GM21367 (cell line): ENCODE measurements around the gene CFAP92.

Source experiments
- ATAC-seq: cut with Tn5 transposase; IDR thresholded peaks from one replicate; pipeline ENCODE4 v1.9.1; 2021; ENCODE audit not compliant: unreplicated experiment

CFAP92 gene

DNA sequence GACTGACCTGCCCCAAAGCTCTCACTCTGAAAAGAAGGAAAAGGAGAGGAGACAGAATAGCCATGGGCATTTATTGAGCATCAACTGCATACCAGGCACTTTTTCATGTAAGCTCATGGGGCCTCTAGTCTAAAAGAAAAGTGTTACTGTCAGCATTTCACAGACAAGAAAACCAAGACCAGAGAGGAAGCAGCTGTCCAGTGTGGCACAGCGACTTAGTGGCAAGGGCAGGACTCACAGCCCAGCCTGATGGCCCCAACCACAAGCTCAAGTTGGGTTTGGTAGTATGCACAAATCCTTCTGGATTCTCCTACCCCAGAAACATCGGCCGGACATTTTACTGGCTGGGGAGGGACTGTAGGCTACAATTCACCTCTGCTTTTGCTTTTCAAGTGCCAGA lies 13.0 kb upstream of the CFAP92 start:
- ATAC-seq: no peak

DNA sequence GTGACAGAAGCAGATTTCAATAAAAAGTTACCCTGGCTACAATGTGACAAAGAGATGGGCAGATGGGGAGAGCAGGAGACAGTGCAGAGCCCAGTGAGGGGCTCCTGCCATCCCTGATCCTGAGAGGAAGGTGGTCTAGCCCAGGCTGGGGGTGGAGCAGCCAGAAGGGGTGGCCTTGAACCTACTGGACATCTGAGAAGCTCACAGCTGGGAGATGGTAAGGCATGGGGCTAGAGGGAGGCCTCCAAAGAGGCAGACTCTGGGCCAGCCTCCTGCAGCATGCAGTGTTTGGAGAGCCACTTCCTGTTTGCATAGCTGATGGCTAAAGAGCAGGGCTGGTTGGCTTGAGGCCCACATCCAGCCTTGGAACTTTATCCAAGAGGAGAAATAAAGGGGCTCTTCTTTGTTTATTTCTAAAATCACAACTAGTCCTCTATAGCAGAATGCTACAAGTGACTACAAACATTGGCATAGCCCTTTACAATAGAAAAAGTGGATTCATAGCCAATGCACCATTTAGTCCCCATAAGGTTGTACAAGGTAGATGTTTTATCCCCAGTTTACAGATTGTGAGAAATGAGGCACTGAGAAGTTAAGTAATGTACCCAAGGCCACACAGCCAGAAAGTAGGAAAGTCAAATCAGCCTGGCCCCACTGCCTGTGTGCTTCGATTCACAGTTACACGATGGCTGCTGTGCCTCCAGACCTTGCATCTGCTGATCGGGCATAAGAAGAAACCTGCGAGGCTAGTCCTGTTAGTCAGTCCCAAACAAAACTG lies 11.8 kb upstream of the CFAP92 start:
- no peak for ATAC-seq

GRCh38 chr3:129004639-129005295 lies 10.9 kb upstream of the CFAP92 start:
- ATAC-seq: no peak

DNA sequence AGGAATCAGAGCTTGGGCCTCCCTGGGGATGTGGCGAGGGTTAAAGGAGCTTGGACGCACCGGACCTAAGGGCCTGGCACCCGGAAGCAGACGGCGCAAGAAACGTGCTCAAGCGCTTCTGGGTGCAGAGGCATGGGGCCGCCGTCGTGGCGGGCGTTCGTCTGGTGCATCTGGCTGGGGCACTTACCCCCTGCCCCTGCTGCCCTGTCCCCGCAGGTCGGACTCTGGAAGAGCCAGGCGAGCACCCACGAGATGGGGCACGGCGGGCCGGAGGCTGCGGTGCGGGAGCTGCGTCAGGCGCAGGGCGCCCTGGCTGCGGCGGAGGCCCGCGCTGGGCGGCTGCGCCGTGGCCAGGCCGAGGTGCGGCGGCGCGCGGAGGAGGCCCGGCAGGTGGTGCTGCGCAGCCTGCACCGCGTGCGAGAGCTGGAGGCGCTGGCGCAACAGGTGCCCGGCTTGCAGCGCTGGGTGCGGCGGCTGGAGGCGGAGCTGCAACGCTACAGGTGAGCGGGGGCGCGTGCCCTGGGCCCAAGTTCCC lies 9.8 kb upstream of the CFAP92 start:
- no peak for ATAC-seq

- ATAC-seq: no peak
These were observed 9.0 kb upstream of the CFAP92 start for GRCh38 chr3:129002573-129003569.

- ATAC-seq: no peak
These were observed 8.1 kb upstream of the CFAP92 start for GRCh38 chr3:129001806-129002572.

DNA sequence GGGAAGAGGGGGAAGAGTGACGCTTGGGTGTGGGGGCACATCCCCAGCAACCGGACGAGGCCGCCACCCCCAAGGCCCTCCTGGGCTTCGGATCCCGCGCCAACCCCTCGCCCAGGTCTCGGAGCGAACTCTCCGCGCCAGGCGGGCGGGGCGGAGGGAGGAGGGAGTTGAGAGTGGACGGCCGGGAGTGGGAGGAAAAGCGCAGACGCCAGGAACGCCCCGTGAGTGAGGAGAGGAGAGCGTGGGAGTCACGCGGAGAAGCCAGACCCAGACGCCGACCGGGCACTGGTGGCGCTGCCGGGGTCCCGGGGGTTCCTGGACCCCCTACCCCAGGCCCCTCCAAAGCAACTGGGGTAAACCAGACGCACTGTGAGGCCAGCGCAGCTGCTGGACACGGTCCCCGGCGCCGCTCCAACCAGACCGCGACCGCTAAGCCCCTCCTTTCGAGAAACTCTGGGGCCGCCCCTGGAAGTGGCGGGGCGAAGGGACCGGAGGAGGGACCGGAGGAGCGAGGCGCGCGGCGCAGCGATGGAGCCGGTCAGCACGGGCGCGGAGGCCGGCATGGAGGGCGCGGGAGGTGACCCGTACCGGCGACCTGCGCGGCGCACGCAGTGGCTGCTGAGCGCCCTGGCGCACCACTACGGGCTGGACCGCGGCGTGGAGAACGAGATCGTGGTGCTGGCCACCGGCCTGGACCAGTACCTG lies 7.4 kb upstream of the CFAP92 start, which contains the start of gene EFCC1:
EFCC1 (plus strand) TSS at position 204 of the 705 bp plus-strand sequence; CDS start at position 529, 325 bp downstream.
- no peak for ATAC-seq

DNA sequence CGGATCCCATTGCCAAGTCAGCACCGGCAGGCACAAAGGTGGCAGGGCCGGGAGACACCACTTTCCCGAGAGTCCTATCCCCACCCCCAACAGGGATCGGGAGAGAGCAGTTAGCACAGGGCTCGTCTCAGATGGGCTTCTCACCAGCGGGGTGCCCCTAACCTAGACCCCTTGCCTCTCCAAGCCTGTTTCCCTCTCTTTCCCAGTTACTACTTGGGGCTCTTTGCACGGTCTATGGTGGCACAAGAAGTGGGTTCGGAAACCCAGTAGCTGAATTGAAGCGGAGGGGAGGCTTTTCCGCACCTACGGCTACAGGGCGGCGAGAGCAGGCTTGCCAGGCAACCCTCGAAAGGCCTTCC lies 6.8 kb upstream of the CFAP92 start:
- no peak for ATAC-seq

GRCh38 chr3:128999102-128999501 lies 5.2 kb upstream of the CFAP92 start:
- no peak for ATAC-seq

DNA sequence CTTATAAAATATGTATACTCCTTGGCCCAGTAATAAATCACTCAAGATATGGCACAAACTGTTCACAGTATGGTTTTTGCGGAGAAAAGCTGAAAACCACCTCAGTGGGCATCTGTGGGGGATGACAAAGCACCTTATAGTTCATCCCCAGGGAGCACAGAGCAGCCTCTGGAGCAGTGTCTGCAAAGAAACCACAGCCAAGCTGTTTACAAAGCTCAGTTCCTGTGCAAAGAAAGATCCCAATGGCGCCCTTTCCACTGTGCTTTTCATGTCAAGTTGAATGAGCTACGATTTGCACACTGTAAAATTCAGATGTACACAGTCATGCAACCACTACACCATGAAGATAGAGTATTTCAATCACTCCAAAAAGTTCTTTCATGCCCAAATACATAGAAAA lies 4.7 kb upstream of the CFAP92 start:
- no peak for ATAC-seq

- no peak for ATAC-seq
These were observed 3.7 kb upstream of the CFAP92 start for GRCh38 chr3:128997486-128998133.

DNA sequence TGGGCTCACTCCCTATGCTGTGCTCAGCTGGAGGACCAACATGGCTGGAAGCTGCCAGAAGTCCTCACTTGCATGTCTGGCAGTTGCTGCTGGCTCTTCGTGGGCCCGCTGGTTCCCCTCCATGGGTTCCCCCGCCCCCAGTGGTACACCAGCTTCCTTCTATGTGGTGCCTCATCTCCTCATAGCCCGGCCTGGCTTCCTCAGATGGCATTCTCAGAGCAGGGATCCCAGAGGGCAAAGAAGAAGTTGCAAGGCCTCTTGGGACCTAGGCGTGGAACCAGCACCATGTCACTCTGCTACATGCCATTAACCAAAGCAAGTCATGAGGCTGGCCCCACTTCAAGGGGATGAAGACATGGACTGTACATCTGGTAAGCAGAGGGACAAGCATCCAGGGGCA lies 2.9 kb upstream of the CFAP92 start:
- ATAC-seq: no peak

GRCh38 chr3:128996200-128996599 lies 2.3 kb upstream of the CFAP92 start:
- no peak for ATAC-seq

GRCh38 chr3:128995737-128996136 lies 1.9 kb upstream of the CFAP92 start:
- no peak for ATAC-seq

GRCh38 chr3:128994581-128995546 lies 988 bp upstream of the CFAP92 start:
- no peak for ATAC-seq

DNA sequence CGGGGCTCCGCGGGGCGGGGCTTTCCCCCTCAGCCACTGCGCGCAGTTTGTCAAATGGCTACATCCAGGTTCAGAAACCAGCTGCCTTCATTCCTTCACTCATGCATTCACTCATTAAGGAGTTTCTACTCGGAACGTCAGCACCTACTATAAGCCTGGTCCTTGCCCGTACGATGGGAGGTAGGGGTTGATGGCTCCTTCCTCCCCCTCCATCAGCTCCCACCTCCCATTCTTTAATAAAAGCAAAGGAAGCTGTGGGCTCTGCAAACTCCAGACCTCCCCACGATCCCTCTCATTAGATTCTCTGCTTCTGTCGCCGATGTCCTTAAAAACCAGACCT lies 267 bp upstream of the CFAP92 start:
- no peak for ATAC-seq

GRCh38 chr3:128992926-128993460 lies 883 bp downstream of the CFAP92 start:
- no peak for ATAC-seq

DNA sequence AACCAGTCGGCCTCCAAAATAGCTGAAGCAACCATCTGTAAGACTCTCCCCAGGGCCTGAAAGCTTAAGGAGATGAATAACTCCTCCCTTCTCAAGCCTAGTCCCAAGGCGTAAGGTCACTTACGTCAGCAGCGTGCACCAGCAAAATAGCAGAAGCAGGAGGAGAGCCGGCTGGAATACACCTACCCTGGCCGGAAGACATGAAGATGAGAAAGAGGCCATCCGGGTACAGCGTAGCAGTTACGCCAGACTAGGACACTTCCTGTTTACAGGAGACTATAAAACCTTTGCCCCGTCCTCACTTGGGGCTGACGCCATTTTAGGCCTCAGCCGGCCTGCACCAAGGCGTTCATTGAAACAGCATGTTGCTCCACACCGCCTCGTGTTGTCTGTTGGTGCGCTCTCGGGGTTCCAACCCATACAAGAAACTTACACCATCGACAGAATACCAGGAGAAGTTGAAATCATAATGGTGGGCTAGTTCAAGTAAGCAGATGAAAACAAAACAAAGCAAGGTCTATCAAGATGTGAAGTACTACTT lies 2.5 kb downstream of the CFAP92 start:
- ATAC-seq: no peak
